Measurements from ENCODE around the gene SLC2A13. TPM values are rescaled to one million over a fixed set of nuclear protein-coding genes. Genes with fewer than 3 reads are reported as not detected.

SLC2A13 gene
- total and polyA plus RNA-seq, 10 of the 15 experiments (the other 5 are each of a cell fraction or from before 2014, with no cell fraction given), result 0.05 to 3.7 (median 0.25) TPM

- Histone ChIP-seq H3K27ac (ENCODE audit: control insufficient read depth, insufficient read depth) (no peak overlapping the region), H3K4me3 (no peak overlapping the region), H3K4me1 (ENCODE audit: control insufficient read depth, insufficient read depth, low read length) (no peaks in the 10 kb centered on the region), H3K36me3 (ENCODE audit: control insufficient read depth in 2 of 2, insufficient read depth in 2 of 2, low read length in 1 of 2) (no peaks in the 10 kb centered on the region), H4K20me1 (ENCODE audit: control insufficient read depth, insufficient read depth) (no peaks in the 10 kb centered on the region), H3K79me2 (ENCODE audit: control insufficient read depth, insufficient read depth, low read length) (no peaks in the 10 kb centered on the region), H2AFZ (ENCODE audit: control insufficient read depth, low read depth, low read length) (no peak overlapping the region), H3K27me3 (replicated peaks in 1 of 2; ENCODE audit: control insufficient read depth in 2 of 2, insufficient read depth in 2 of 2, low read length in 1 of 2) (no peaks in the 10 kb centered on the region), H3K4me2 (ENCODE audit: control insufficient read depth, insufficient read depth) (no peak overlapping the region), H3K9ac (ENCODE audit: control insufficient read depth, insufficient read depth, low read length) (no peak overlapping the region), H3K9me3 (replicated peaks; ENCODE audit: control insufficient read depth, insufficient read depth, low read length) (no peaks in the 10 kb centered on the region)
- RAD21 ChIA-PET (ENCODE audit: unreplicated experiment), result interaction anchor here (0.7 kb wide), 1 partner anchor 225 kb away, joined by 3 read pairs; no protein-coding TSS in a partner anchor
- CTCF ChIA-PET, result interaction anchor here (1.7 to 3.8 kb wide), 2 partner anchors 14 to 119 kb away, joined by 4 to 19 read pairs; no protein-coding TSS in a partner anchor
- no peak for TF ChIP-seq MXI1 (IDR thresholded peaks at IDR 0.05; ENCODE audit: low read depth, low read length)
- TF ChIP-seq IRF5 (IDR thresholded peaks at IDR 0.05; ENCODE audit: borderline replicate concordance), result no peak
- no peak for TF ChIP-seq STAT3 (IDR thresholded peaks at IDR 0.05; ENCODE audit: low read depth, low read length)
- TF ChIP-seq RAD51 (IDR thresholded peaks at IDR 0.05), result no peak
- no peak for TF ChIP-seq SP1 (IDR thresholded peaks at IDR 0.05; ENCODE audit: low read depth, low read length)
- TF ChIP-seq HDAC6 (IDR thresholded peaks at IDR 0.05; ENCODE audit: unreplicated experiment), result no peak
- no peak for TF ChIP-seq SPI1 (IDR thresholded peaks at IDR 0.05; ENCODE audit: borderline replicate concordance, insufficient read depth, low read depth, low read length)
- TF ChIP-seq RFX5 (IDR thresholded peaks at IDR 0.05; ENCODE audit: low read depth, low read length), result no peak
- SMC1A ChIA-PET (ENCODE audit: uncharacterized antibody, unreplicated experiment), result interaction anchor here (1.0 to 3.6 kb wide), 2 partner anchors 22 to 117 kb away, joined by 3 to 11 read pairs; partner anchors contain the start of gene SLC2A13
- FAIRE-seq, result no peak
- no peak for DNase-seq (ENCODE audit: low read depth, low spot score)
- intact Hi-C loops (cut with micrococcal nuclease; ENCODE audit: unreplicated experiment), result no loop called here
- no TSS peak for BruUV-seq (replicated peaks)
- POLR2A ChIA-PET, result no interaction called here
- no peak for ATAC-seq
- in situ Hi-C loops (cut with MboI), result no loop called here
- WGBS (ENCODE audit: insufficient coverage, insufficient replicate concordance, low lambda C conversion rate, missing lambda C conversion rate), result 85% methylated on average over 1 of the region's 1 CpG
These were observed 116.4 kb downstream of the SLC2A13 start for GRCh38 chr12:39989501-39989900.

Measured in GM12878 (cell line).